CD4-positive, alpha-beta T cell treated with Interleukin-10 for 1 hour (primary cell): ENCODE results near the gene NYNRIN.
A peak's percentile ranks its signal among the peaks of the same experiment; 100 is the strongest.

Experiments used
- DNase-seq: peaks from one replicate; pipeline ENCODE4 v3.0.0-alpha.2; 2020

NYNRIN gene

GRCh38 chr14:24416932-24417619, 18.3 kb downstream of the NYNRIN start:
- DNase-seq, result no peak

DNA sequence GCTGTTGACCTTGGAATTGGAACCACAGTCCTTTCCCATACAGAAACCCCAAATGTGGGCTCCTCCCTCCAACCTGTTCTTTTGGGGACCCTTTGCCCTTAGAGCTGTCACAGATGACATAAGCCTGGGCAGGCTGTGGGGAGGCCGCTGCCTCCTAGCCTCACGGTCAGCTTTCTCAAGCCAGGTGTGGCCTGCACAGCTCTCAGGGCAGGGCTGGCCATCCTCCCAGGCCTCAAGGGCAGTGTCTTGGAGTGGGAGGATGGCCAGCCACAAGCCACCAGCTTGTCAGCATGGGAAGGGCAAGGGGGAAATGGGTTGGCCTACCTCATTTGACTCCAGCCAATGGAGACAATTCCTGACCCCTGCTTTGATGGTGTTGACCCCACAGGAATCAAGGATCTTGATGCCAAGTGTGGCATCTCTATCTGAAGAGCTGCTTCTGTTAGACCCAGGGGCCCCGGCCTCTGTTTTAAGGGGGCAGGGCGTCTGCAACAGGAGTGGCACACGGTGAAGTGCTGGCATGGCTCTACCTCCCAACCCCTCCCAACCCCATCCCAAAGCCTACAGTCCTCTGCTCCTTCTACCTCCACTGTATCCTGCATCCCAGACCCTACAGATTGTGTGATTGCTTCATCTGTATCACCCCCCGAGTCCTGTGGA, 19.2 kb downstream of the NYNRIN start:
- no peak for DNase-seq

GRCh38 chr14:24418492-24418873, 19.7 kb downstream of the NYNRIN start:
- DNase-seq, result no peak

DNA sequence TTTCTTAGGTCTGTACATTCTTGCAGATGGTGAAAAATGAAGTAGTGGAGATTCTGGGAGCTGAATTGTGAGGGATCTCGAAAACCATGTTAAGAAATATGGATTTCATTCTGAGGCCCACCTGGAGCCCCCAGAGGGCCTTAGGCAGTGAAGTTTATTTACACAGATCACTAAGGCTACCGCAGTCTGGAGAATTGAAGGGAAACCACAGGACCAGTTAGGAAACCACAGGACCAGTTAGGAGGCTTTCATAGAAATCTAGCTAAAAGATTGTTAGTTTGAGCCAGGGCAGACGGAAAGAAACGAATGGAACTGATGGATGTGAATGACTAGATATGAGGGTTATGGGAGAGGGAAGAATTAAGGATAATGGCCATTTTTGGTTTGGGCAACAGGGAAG, 23.5 kb downstream of the NYNRIN start:
- peak; percentile 24 for DNase-seq

DNA sequence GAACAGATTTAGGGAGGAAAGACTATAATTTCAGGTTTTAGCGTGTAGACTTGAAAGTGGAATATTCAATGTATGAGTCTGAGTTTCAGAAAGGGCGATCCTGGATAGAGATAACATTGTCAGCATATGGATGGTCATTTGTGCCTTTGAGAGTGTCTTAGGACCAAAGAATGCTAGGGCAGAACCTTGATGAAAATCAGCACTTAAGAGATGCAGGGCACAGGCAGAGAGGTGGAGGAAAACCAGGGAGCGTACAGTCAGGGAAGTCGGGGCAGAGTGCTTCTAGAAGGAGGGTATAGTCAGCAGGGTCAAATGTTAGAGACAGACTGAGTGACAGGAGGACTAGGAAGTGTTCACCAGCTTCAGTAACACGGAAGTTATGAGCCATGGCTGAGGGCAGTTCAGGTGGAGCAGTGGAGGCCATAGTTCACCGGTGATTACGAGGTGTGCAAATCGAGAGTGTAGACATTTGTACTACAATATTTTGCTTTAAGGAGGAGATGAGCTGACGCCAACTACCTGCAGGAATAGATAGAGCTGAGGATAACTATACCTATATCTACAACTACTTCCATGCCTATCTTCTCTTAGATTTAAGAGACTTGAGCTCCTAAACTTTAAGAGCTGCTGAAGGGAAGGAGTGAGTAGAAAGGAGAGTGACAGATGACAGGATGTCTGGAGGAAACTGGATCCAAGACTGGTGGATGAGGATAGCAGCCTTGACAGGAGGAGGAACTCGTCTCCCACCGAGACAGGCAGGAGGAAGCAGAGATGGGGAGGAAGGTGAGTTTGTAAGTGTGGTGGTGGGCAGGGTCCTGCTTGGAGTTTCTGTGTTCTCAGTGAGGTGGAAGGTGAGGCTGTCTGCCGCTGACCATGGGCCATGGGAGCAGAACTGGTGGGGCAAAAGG, 24.1 kb downstream of the NYNRIN start:
- no peak for DNase-seq

- peak; percentile 49 for DNase-seq
Observed at GRCh38 chr14:24425704-24426103, 26.9 kb downstream of the NYNRIN start.

- DNase-seq, result no peak
Observed at GRCh38 chr14:24426150-24426911, 27.5 kb downstream of the NYNRIN start.

GRCh38 chr14:24426912-24427536, 28.2 kb downstream of the NYNRIN start:
- peak; percentile 25 for DNase-seq

- no peak for DNase-seq
Observed at GRCh38 chr14:24427537-24428508, 29.0 kb downstream of the NYNRIN start.

- no peak for DNase-seq
Observed at GRCh38 chr14:24428628-24429394, 30.0 kb downstream of the NYNRIN start.

DNA sequence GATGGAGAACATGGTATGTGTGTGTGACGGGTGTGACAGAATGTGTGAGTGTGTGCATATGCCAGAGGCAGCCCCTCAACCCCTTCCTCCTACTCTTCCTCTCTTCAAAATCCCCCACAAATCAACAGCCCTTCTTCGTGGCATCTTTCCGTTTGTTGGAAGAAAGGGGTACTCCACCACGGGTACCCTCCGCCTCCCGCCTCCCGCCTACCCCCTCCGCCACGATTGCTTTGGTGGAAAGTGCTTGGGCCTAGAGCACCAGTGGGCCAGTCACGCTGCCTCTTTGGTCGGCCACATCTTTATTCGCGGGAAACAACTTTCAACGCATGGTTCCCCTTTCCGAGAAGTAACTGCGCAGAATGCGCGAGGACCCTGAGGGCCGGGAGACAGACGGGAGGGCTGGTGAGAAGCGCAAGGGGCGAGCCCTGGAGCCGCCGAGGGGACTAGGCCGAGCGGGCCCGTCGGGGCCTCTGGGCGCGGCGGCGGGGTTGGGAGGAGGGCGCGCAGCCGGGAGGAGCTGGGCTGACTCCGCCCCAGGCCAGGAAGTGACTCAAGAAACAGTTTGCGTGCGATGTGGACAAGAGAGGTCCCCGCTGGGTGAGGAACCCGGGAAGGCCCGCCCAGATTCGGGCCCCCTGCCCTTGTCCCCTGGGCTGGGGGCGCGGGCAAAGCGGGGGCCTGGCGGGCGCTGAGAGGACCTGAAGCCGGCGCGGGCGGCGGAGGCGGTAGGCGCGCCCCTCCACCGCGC, 30.8 kb downstream of the NYNRIN start, which contains the start of the genes CBLN3 and KHNYN:
CBLN3 (minus strand) TSS at position 274 of the 748 bp plus-strand sequence. CDS start 614 bp downstream, outside the sequence.
KHNYN (plus strand) TSS at position 560 of the 748 bp plus-strand sequence. CDS start 777 bp downstream, outside the sequence.
- peak; percentile 91 for DNase-seq

- DNase-seq, result peak; percentile 52
Observed at GRCh38 chr14:24430143-24430681, 31.4 kb downstream of the NYNRIN start.

DNA sequence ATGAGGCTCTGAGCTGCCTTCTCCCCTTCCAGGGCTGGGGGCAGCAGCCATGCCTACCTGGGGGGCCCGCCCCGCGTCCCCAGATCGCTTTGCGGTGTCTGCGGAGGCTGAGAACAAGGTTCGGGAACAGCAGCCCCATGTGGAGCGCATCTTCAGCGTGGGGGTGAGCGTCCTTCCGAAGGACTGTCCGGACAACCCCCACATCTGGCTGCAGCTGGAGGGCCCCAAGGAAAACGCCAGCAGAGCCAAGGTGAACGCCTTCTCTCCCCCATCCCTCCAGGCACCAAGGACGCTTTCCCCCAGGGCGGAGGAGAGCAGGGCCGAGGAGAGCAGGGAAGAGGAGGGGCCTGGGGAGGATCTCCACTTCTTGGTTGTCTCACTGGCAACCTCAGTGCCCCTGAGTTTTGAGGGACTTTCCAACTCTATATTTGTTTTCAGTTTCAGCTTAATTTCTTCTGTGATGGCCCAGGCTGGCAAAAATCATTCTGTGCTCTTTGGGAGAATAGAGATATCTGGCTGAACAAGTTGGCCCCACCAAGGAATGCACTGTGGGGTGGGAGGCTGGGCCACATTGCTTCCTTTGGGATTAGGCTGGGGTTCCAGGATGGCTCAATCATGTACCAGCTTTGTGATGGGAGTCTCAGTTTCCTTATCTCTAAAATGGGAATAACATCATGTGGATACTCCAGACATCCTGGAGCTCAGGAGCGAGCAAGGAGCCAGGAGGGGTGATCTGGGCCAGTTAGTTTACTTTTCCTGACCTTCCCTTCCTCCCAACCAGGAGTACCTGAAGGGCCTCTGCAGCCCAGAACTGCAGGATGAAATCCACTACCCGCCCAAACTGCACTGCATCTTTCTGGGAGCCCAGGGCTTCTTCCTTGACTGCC, 32.1 kb downstream of the NYNRIN start:
- peak; percentile 71 for DNase-seq

- DNase-seq, result peak; percentile 92
Observed at GRCh38 chr14:24431569-24432258, 32.9 kb downstream of the NYNRIN start.

DNA sequence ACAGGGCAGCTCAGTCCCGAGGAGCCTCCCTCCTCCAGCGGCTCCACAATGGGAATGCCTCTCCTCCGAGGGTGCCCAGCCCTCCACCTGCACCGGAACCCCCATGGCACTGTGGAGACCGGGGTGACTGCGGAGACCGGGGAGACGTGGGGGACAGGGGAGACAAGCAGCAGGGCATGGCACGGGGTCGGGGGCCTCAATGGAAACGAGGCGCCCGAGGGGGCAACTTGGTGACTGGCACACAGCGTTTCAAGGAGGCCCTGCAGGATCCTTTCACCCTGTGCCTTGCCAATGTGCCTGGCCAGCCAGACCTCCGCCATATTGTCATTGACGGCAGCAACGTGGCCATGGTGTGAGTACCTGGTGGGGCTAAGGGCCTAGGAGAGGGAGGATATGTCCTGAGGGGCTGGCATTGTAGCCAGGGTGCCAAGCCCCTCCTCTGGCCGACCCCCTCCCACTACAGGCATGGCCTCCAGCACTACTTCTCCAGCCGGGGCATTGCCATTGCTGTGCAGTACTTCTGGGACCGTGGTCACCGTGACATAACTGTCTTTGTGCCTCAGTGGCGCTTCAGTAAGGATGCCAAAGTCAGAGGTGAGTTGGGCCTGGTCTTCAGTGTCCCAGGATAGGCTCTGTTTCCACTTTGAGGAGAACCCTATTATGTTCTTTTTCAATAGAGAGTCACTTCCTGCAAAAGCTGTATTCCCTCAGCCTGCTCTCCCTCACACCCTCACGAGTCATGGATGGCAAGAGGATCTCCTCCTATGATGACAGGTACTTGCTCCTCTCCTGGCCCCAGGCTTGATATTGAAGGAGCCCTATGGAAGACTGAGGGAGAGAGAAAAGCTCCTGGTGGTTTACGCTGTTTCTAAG, 33.7 kb downstream of the NYNRIN start:
- DNase-seq, result no peak

DNA sequence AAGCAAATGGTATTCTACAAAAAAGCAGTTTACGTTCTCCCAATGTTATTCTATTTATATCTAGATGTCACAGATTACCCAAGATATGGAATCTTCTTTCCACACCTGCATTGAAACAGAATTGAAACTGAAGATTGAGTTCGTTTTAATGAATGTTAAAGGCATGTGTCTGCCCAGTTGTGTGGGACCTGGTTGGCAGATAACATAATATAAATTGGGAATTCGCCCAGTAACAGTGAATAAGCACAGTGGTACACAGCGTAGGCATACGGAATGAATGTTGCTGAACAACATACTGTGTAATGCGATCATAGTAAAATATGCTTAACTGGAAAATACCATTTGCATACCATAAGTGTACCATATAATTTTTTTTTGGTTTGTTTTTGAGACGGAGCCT, 35.2 kb downstream of the NYNRIN start:
- DNase-seq, result no peak
